Stomach (tissue), 9 donors: Measurements from ENCODE around the gene C3orf20. TPM values are rescaled to one million over a fixed set of nuclear protein-coding genes. Genes with fewer than 3 reads are reported as not detected.

Experiments used
- DNase-seq, 2 donors: peaks; one replicate each; pipeline versions ENCODE4 v3.0.0 to v3.0.0-alpha.2; 2013 to 2019
- H3K27ac ChIP-seq, 5 donors: fragments of 200-600 bp in 4 of 5; sonication (generic) in 4 of 5; one replicate each; pipeline ENCODE4 v1.5.1; 2013 to 2019; ENCODE audit warnings: mild to moderate bottlenecking in 1 of 5, moderate library complexity in 1 of 5
- H3K27me3 ChIP-seq, 3 donors: fragments of 200-600 bp; sonication (generic); one replicate each; pipeline ENCODE4 v1.5.1; 2017 to 2019; ENCODE audit warnings: mixed run types in 1 of 3
- H3K36me3 ChIP-seq, 4 donors: fragments of 200-600 bp; sonication (generic); 1 replicate in 3 of 4; 2 replicates in 1 of 4; pipeline ENCODE4 v1.5.1; 2016 to 2019
- H3K4me1 ChIP-seq, 4 donors: fragments of 200-600 bp; sonication (generic); one replicate each; pipeline ENCODE4 v1.5.1; 2016 to 2019
- H3K4me3 ChIP-seq, 4 donors: fragments of 200-600 bp; sonication (generic) in 3 of 4; one replicate each; pipeline ENCODE4 v1.5.1; 2016 to 2019; ENCODE audit warnings: mild to moderate bottlenecking in 1 of 4
- H3K9me3 ChIP-seq, 4 donors: fragments of 200-600 bp; sonication (generic); one replicate each; pipeline ENCODE4 v1.5.1; 2016 to 2019
- CTCF ChIP-seq, 7 experiments: fragments of 450-650 bp in 4 of 7; fragments of 200-600 bp in 3 of 7; sonication (generic) in 3 of 7; IDR thresholded peaks; one replicate each; pipeline ENCODE4 v1.5.1; 2016 to 2019; ENCODE audit warnings: antibody characterized with exemption in 7 of 7, control low read depth in 2 of 7, mild to moderate bottlenecking in 1 of 7
- EP300 ChIP-seq: sonication (generic); formaldehyde crosslinking; IDR thresholded peaks from one replicate; pipeline ENCODE4 v1.6.1; 2017; ENCODE audit warnings: antibody characterized with exemption
- POLR2A ChIP-seq, 4 donors: fragments of 450-650 bp; IDR thresholded peaks; one replicate each; pipeline ENCODE4 v1.6.1; 2016; ENCODE audit warnings: antibody characterized with exemption in 4 of 4, control low read depth in 2 of 4, mild to moderate bottlenecking in 1 of 4, moderate library complexity in 1 of 4
- POLR2AphosphoS5 ChIP-seq, 3 donors: sonication (generic); formaldehyde crosslinking; IDR thresholded peaks; one replicate each; pipeline ENCODE4 v1.6.1; 2016; ENCODE audit warnings: antibody characterized with exemption in 3 of 3
- WGBS, 5 donors: extraction: QIAGEN DNeasy Blood & Tissue Kit in 3 of 5; methylation state at CpG; one replicate each; pipeline versions ENCODE4 v1.1.5 to v1.1.7; 2013 to 2018; 5-methylcytosine and 5-hydroxymethylcytosine counted together
- intact Hi-C: fragments of 100-400 bp; cut with DNase I; formaldehyde crosslinking; loops from one replicate; pipeline ENCODE4 v1.15.1; 2023; ENCODE audit warnings: low total_unique reads
- polyA plus RNA-seq, 3 donors: library from polyadenylated mRNA; stranded (reverse); fragments of 200-250 nt; gene quantifications; one replicate each; pipeline ENCODE4 v1.2.3, GENCODE V29; 2013
- total RNA-seq, 5 donors: library from RNA; depleted of rRNA; stranded (reverse); fragments of >200 nt; gene quantifications; one replicate each; pipeline versions ENCODE4 v1.1.0 to v1.2.3, GENCODE V29; 2014 to 2016
- donor health status: healthy with polysubstance abuse.
- donor health status: Bipolar disorder and iron deficiency.
- donor health status: healthy.

The C3orf20 gene
- total and polyA plus RNA-seq, 8 donors = 0.37 TPM; not detected in 7

GRCh38 chr3:14767245-14768051, 92.5 kb downstream of the C3orf20 start:
- no peak for TF ChIP-seq CTCF (IDR thresholded peaks at IDR 0.05)
- TF ChIP-seq EP300 = no peak
- no peak for DNase-seq
- intact Hi-C loops = no loop called here
- Histone ChIP-seq H3K9me3 (no peaks in the 10 kb centered on the region), H3K36me3 (no peaks in the 10 kb centered on the region), H3K4me1 (no peaks in the 10 kb centered on the region), H3K27me3 (no peaks in the 10 kb centered on the region), H3K4me3 (no peak overlapping the region), H3K27ac (no peak overlapping the region)
- 77 to 85% (median 84%) methylated on average over 9 of the region's 9 CpGs for WGBS, 5 donors

GRCh38 chr3:14768182-14768790, 93.3 kb downstream of the C3orf20 start:
- no peaks in the 10 kb centered on the region for H3K9me3 ChIP-seq
- 80 to 91% (median 85%) methylated on average over 8 to 11 of the region's 11 CpGs for WGBS, 5 donors
- no peaks in the 10 kb centered on the region for H3K27me3 ChIP-seq
- intact Hi-C loops = no loop called here
- no peaks in the 10 kb centered on the region for H3K36me3 ChIP-seq
- H3K4me3 ChIP-seq = no peak overlapping the region
- DNase-seq = no peak
- no peaks in the 10 kb centered on the region for H3K4me1 ChIP-seq
- TF ChIP-seq CTCF (IDR thresholded peaks at IDR 0.05) (no peak), POLR2A (IDR thresholded peaks at IDR 0.05) (no peak), EP300 (no peak), POLR2AphosphoS5 (IDR thresholded peaks at IDR 0.05) (no peak)
- no peak overlapping the region for H3K27ac ChIP-seq

- WGBS, 5 donors = 60 to 85% (median 84%) methylated on average over 6 of the region's 6 CpGs
- no peak for DNase-seq
These were observed 93.9 kb downstream of the C3orf20 start for GRCh38 chr3:14768881-14769280.

More at GRCh38 chr3:14768881-14769280, 93.9 kb downstream of the C3orf20 start:
- H3K27ac ChIP-seq = no peak overlapping the region
- no peaks in the 10 kb centered on the region for H3K27me3 ChIP-seq
- no peaks in the 10 kb centered on the region for H3K36me3 ChIP-seq
- H3K4me1 ChIP-seq = no peaks in the 10 kb centered on the region
- H3K9me3 ChIP-seq = no peaks in the 10 kb centered on the region
- TF ChIP-seq CTCF (IDR thresholded peaks at IDR 0.05) (no peak), EP300 (no peak), POLR2A (IDR thresholded peaks at IDR 0.05) (no peak), POLR2AphosphoS5 (IDR thresholded peaks at IDR 0.05) (no peak)
- intact Hi-C loops = no loop called here
- no peak overlapping the region for H3K4me3 ChIP-seq
